HG03460 (cell line): Measurements from ENCODE around the gene FGF1.

Experiments
- ATAC-seq: cut with Tn5 transposase; IDR thresholded peaks from one replicate; pipeline ENCODE4 v1.9.1; 2021; ENCODE audit not compliant: unreplicated experiment

Gene FGF1

GRCh38 chr5:142614054-142614453 lies 71.8 kb downstream of the FGF1 start:
- no peak for ATAC-seq

- no peak for ATAC-seq
Measured at GRCh38 chr5:142613271-142613671, 72.6 kb downstream of the FGF1 start.

GRCh38 chr5:142612494-142613270 lies 73.2 kb downstream of the FGF1 start:
- no peak for ATAC-seq

- peak; percentile 87 for ATAC-seq
Measured at GRCh38 chr5:142611154-142611553, 74.7 kb downstream of the FGF1 start.

GRCh38 chr5:142610176-142611001 lies 75.5 kb downstream of the FGF1 start:
- ATAC-seq, result no peak

- no peak for ATAC-seq
Measured at GRCh38 chr5:142609142-142609541, 76.7 kb downstream of the FGF1 start.

- no peak for ATAC-seq
Measured at GRCh38 chr5:142608081-142608480, 77.8 kb downstream of the FGF1 start.

- no peak for ATAC-seq
Measured at GRCh38 chr5:142605611-142606010, 80.3 kb downstream of the FGF1 start.

GRCh38 chr5:142602720-142603245 lies 83.1 kb downstream of the FGF1 start:
- no peak for ATAC-seq

- ATAC-seq, result no peak
Measured at GRCh38 chr5:142601432-142601831, 84.5 kb downstream of the FGF1 start.

GRCh38 chr5:142600611-142601358 lies 85.1 kb downstream of the FGF1 start:
- no peak for ATAC-seq

GRCh38 chr5:142600092-142600491 lies 85.8 kb downstream of the FGF1 start:
- ATAC-seq, result no peak

GRCh38 chr5:142598338-142598700 lies 87.6 kb downstream of the FGF1 start:
- no peak for ATAC-seq

- ATAC-seq, result no peak
Measured at GRCh38 chr5:142597546-142598337, 88.1 kb downstream of the FGF1 start.

- no peak for ATAC-seq
Measured at GRCh38 chr5:142597025-142597424, 88.9 kb downstream of the FGF1 start.

GRCh38 chr5:142592365-142592764 lies 93.5 kb downstream of the FGF1 start:
- no peak for ATAC-seq

GRCh38 chr5:142590451-142591231 lies 95.2 kb downstream of the FGF1 start:
- no peak for ATAC-seq

GRCh38 chr5:142589720-142590119 lies 96.2 kb downstream of the FGF1 start:
- ATAC-seq, result no peak

- ATAC-seq, result no peak
Measured at GRCh38 chr5:142587354-142587965, 98.4 kb downstream of the FGF1 start.
